ENCODE measurements around the gene DPP9. TPM values are rescaled to one million over a fixed set of nuclear protein-coding genes. Genes with fewer than 3 reads are reported as not detected.
A peak's percentile ranks its signal among the peaks of the same experiment; 100 is the strongest.
"Not testable (repeated sequence)": the region's sequence is repeated elsewhere in the genome, so short reads cannot be mapped to it uniquely, and the experiment has no call there.

The DPP9 gene
- total RNA-seq, 2 experiments from 2014 or later: 91.7 TPM

GRCh38 chr19:4730740-4731171 lies 7.1 kb upstream of the DPP9 start:
- no peaks in the 10 kb centered on the region for H3K9me3 Mint-ChIP-seq
- H3K4me3 Mint-ChIP-seq: no peak overlapping the region
- POLR2A ChIA-PET: interaction anchor here (1.0 kb wide), 1 partner anchor 60 kb away, joined by 3 read pairs; the partner anchor contains the start of gene FEM1A
- no peaks in the 10 kb centered on the region for H3K36me3 Mint-ChIP-seq
- H3K27me3 Mint-ChIP-seq: peaks cover 10% of the 10 kb centered on the region
- ATAC-seq (ENCODE audit: low read depth) (peak; percentile 66), DNase-seq (peak; percentile 73)
- H3K4me1 Mint-ChIP-seq: peaks cover 13% of the 10 kb centered on the region
- H3K27ac Mint-ChIP-seq: peak overlapping the region; percentile 43

- Mint-ChIP-seq H3K9me3 (peaks cover 1% of the 10 kb centered on the region), H3K27me3 (peaks cover 6% of the 10 kb centered on the region), H3K27ac (no peak overlapping the region), H3K4me3 (no peak overlapping the region), H3K36me3 (peaks cover 3% of the 10 kb centered on the region), H3K4me1 (peaks cover 28% of the 10 kb centered on the region)
- no peak for DNase-seq
- no peak for ATAC-seq (ENCODE audit: low read depth)
- POLR2A ChIA-PET: no interaction called here
These were observed 5.2 kb upstream of the DPP9 start for GRCh38 chr19:4728871-4729270.

- H3K27me3 Mint-ChIP-seq: peaks cover 2% of the 10 kb centered on the region
- peak overlapping the region; percentile 100 for H3K4me3 Mint-ChIP-seq
- H3K4me1 Mint-ChIP-seq: peaks cover 30% of the 10 kb centered on the region
- POLR2A ChIA-PET: interaction anchor here (0.6 to 3.0 kb wide), 3 partner anchors 12 to 90 kb away, joined by 4 to 28 read pairs (median 8); partner anchors contain the start of gene FEM1A
- ATAC-seq (ENCODE audit: low read depth) (peak; percentile 28), DNase-seq (no peak)
- peaks cover 17% of the 10 kb centered on the region for H3K36me3 Mint-ChIP-seq
- H3K27ac Mint-ChIP-seq: peak overlapping the region; percentile 100
- H3K9me3 Mint-ChIP-seq: peaks cover 1% of the 10 kb centered on the region
These were observed 709 bp downstream of the DPP9 start for GRCh38 chr19:4722671-4723594.

GRCh38 chr19:4721196-4721595 lies 2.4 kb downstream of the DPP9 start:
- POLR2A ChIA-PET: interaction anchor here (0.5 kb wide), 1 partner anchor 887 kb away, joined by 3 read pairs; no protein-coding TSS in a partner anchor
- peaks cover 30% of the 10 kb centered on the region for H3K4me1 Mint-ChIP-seq
- H3K27me3 Mint-ChIP-seq: peaks cover 2% of the 10 kb centered on the region
- peak overlapping the region; percentile 100 for H3K4me3 Mint-ChIP-seq
- DNase-seq (no peak), ATAC-seq (ENCODE audit: low read depth) (no peak)
- H3K27ac Mint-ChIP-seq: no peak overlapping the region
- peaks cover 17% of the 10 kb centered on the region for H3K36me3 Mint-ChIP-seq
- H3K9me3 Mint-ChIP-seq: peaks cover 1% of the 10 kb centered on the region

- DNase-seq (no peak), ATAC-seq (ENCODE audit: low read depth) (no peak)
- H3K27me3 Mint-ChIP-seq: peaks cover 2% of the 10 kb centered on the region
- H3K4me3 Mint-ChIP-seq: no peak overlapping the region
- no peak overlapping the region for H3K27ac Mint-ChIP-seq
- POLR2A ChIA-PET: no interaction called here
- H3K36me3 Mint-ChIP-seq: peaks cover 17% of the 10 kb centered on the region
- H3K9me3 Mint-ChIP-seq: peaks cover 1% of the 10 kb centered on the region
- H3K4me1 Mint-ChIP-seq: peaks cover 26% of the 10 kb centered on the region
These were observed 3.5 kb downstream of the DPP9 start for GRCh38 chr19:4720037-4720700.

- Mint-ChIP-seq H3K4me3 (no peak overlapping the region), H3K27me3 (peaks cover 2% of the 10 kb centered on the region), H3K9me3 (no peaks in the 10 kb centered on the region), H3K27ac (no peak overlapping the region), H3K36me3 (peaks cover 18% of the 10 kb centered on the region), H3K4me1 (peaks cover 19% of the 10 kb centered on the region)
- ATAC-seq (ENCODE audit: low read depth) (no peak), DNase-seq (no peak)
- POLR2A ChIA-PET: no interaction called here
These were observed 4.2 kb downstream of the DPP9 start for GRCh38 chr19:4719499-4719866.

GRCh38 chr19:4717966-4718701 lies 5.5 kb downstream of the DPP9 start:
- Mint-ChIP-seq H3K36me3 (peaks cover 18% of the 10 kb centered on the region), H3K27ac (no peak overlapping the region), H3K4me3 (no peak overlapping the region), H3K4me1 (peaks cover 14% of the 10 kb centered on the region), H3K27me3 (no peaks in the 10 kb centered on the region), H3K9me3 (no peaks in the 10 kb centered on the region)
- ATAC-seq (ENCODE audit: low read depth) (no peak), DNase-seq (no peak)
- POLR2A ChIA-PET: no interaction called here

- peaks cover 16% of the 10 kb centered on the region for H3K36me3 Mint-ChIP-seq
These were observed 6.3 kb downstream of the DPP9 start for GRCh38 chr19:4717191-4717965.

GRCh38 chr19:4715529-4716221 lies 8.0 kb downstream of the DPP9 start:
- Mint-ChIP-seq H3K36me3 (peaks cover 17% of the 10 kb centered on the region), H3K4me3 (no peak overlapping the region)
- POLR2A ChIA-PET: no interaction called here

More at GRCh38 chr19:4717191-4717965, 6.3 kb downstream of the DPP9 start:
- H3K4me1 Mint-ChIP-seq: peaks cover 12% of the 10 kb centered on the region
- no peak overlapping the region for H3K4me3 Mint-ChIP-seq
- POLR2A ChIA-PET: interaction anchor here (0.6 kb wide), 2 partner anchors 51 to 223 kb away, joined by 5 to 9 read pairs; no protein-coding TSS in a partner anchor
- no peaks in the 10 kb centered on the region for H3K9me3 Mint-ChIP-seq
- ATAC-seq (ENCODE audit: low read depth) (no peak), DNase-seq (no peak)
- no peak overlapping the region for H3K27ac Mint-ChIP-seq
- no peaks in the 10 kb centered on the region for H3K27me3 Mint-ChIP-seq

GRCh38 chr19:4715178-4715528 lies 8.5 kb downstream of the DPP9 start:
- H3K36me3 Mint-ChIP-seq: peaks cover 12% of the 10 kb centered on the region

More at GRCh38 chr19:4715529-4716221, 8.0 kb downstream of the DPP9 start:
- Mint-ChIP-seq H3K4me1 (peaks cover 3% of the 10 kb centered on the region), H3K9me3 (no peaks in the 10 kb centered on the region), H3K27me3 (no peaks in the 10 kb centered on the region), H3K27ac (no peak overlapping the region)
- DNase-seq (no peak), ATAC-seq (ENCODE audit: low read depth) (no peak)

GRCh38 chr19:4714016-4714415 lies 9.6 kb downstream of the DPP9 start:
- H3K27ac Mint-ChIP-seq: no peak overlapping the region
- DNase-seq: no peak
- no peak overlapping the region for H3K4me3 Mint-ChIP-seq
- no peak for ATAC-seq (ENCODE audit: low read depth)
- POLR2A ChIA-PET: no interaction called here
- no peaks in the 10 kb centered on the region for H3K27me3 Mint-ChIP-seq
- H3K9me3 Mint-ChIP-seq: no peaks in the 10 kb centered on the region
- H3K4me1 Mint-ChIP-seq: peaks cover 5% of the 10 kb centered on the region
- peaks cover 17% of the 10 kb centered on the region for H3K36me3 Mint-ChIP-seq

More at GRCh38 chr19:4715178-4715528, 8.5 kb downstream of the DPP9 start:
- H3K27me3 Mint-ChIP-seq; H3K4me3 Mint-ChIP-seq; POLR2A ChIA-PET; DNase-seq; H3K9me3 Mint-ChIP-seq; H3K4me1 Mint-ChIP-seq; ATAC-seq (ENCODE audit: low read depth); H3K27ac Mint-ChIP-seq: not testable (repeated sequence)

- Mint-ChIP-seq H3K4me1 (peaks cover 6% of the 10 kb centered on the region), H3K27ac (no peak overlapping the region), H3K27me3 (no peaks in the 10 kb centered on the region), H3K4me3 (no peak overlapping the region), H3K36me3 (peaks cover 13% of the 10 kb centered on the region), H3K9me3 (no peaks in the 10 kb centered on the region)
- DNase-seq (no peak), ATAC-seq (ENCODE audit: low read depth) (no peak)
- POLR2A ChIA-PET: no interaction called here
These were observed 10.2 kb downstream of the DPP9 start for GRCh38 chr19:4713384-4713951.
